Activated T-cell treated with anti-CD3 and anti-CD28 coated beads, Interleukin-2, amount 50 U/mL, for 24 hours (primary cell): ENCODE data around the gene BPIFB2.
A peak's percentile ranks its signal among the peaks of the same experiment; 100 is the strongest.
"Not testable (repeated sequence)": the region's sequence is repeated elsewhere in the genome, so short reads cannot be mapped to it uniquely, and the experiment has no call there.

Experiments used
- DNase-seq: peaks from one replicate; pipeline ENCODE4 v3.0.0-alpha.2; 2020
- H3K27ac Mint-ChIP-seq: 2 replicates; pipeline ENCODE4 v1.8.0; 2020; ENCODE audit warnings: mild to moderate bottlenecking, mixed read lengths
- H3K27me3 Mint-ChIP-seq: 2 replicates; pipeline ENCODE4 v1.8.0; 2020; ENCODE audit warnings: mixed read lengths
- H3K36me3 Mint-ChIP-seq: 2 replicates; pipeline ENCODE4 v1.8.0; 2020; ENCODE audit warnings: low read depth, mixed read lengths
- H3K4me1 Mint-ChIP-seq: 2 replicates; pipeline ENCODE4 v1.8.0; 2020; ENCODE audit warnings: low read depth, mixed read lengths
- H3K4me3 Mint-ChIP-seq: 2 replicates; pipeline ENCODE4 v1.8.0; 2020; ENCODE audit warnings: mild to moderate bottlenecking, moderate library complexity, mixed read lengths
- H3K9me3 Mint-ChIP-seq: 2 replicates; pipeline ENCODE4 v1.8.0; 2020; ENCODE audit warnings: mixed read lengths

Gene BPIFB2

GRCh38 chr20:33007376-33008335 is at the start of gene BPIFB2:
BPIFB2 (plus strand) TSS chr20:33007704; CDS start chr20:33008575, 871 bp downstream.
- no peaks in the 10 kb centered on the region for H3K27me3 Mint-ChIP-seq
- DNase-seq, result no peak
- H3K36me3 Mint-ChIP-seq, result no peaks in the 10 kb centered on the region
- H3K4me3 Mint-ChIP-seq, result no peak within 1 kb of the TSS
- H3K9me3 Mint-ChIP-seq, result peaks cover 3% of the 10 kb centered on the region
- no peak within 1 kb of the TSS for H3K27ac Mint-ChIP-seq
- H3K4me1 Mint-ChIP-seq, result peaks cover 8% of the 10 kb centered on the region

GRCh38 chr20:32958574-32958973 is 48.9 kb upstream of the BPIFB2 start:
- no peaks in the 10 kb centered on the region for H3K27me3 Mint-ChIP-seq
- peaks cover 19% of the 10 kb centered on the region for H3K4me1 Mint-ChIP-seq
- no peak overlapping the region for H3K4me3 Mint-ChIP-seq
- peaks cover 9% of the 10 kb centered on the region for H3K36me3 Mint-ChIP-seq
- H3K9me3 Mint-ChIP-seq, result peaks cover 28% of the 10 kb centered on the region
- no peak for DNase-seq
- H3K27ac Mint-ChIP-seq, result no peak overlapping the region

GRCh38 chr20:32959351-32960221 is 47.9 kb upstream of the BPIFB2 start:
- H3K4me1 Mint-ChIP-seq, result peaks cover 24% of the 10 kb centered on the region
- H3K27ac Mint-ChIP-seq, result no peak overlapping the region
- H3K9me3 Mint-ChIP-seq, result peaks cover 24% of the 10 kb centered on the region
- H3K27me3 Mint-ChIP-seq, result no peaks in the 10 kb centered on the region
- peaks cover 9% of the 10 kb centered on the region for H3K36me3 Mint-ChIP-seq
- DNase-seq, result no peak
- H3K4me3 Mint-ChIP-seq, result no peak overlapping the region

GRCh38 chr20:32960222-32960518 is 47.3 kb upstream of the BPIFB2 start:
- Mint-ChIP-seq H3K27me3 (no peaks in the 10 kb centered on the region), H3K9me3 (peaks cover 19% of the 10 kb centered on the region), H3K36me3 (peaks cover 9% of the 10 kb centered on the region), H3K4me1 (peaks cover 24% of the 10 kb centered on the region), H3K4me3 (no peak overlapping the region), H3K27ac (no peak overlapping the region)
- DNase-seq, result no peak

GRCh38 chr20:32960849-32961731 is 46.4 kb upstream of the BPIFB2 start:
- H3K27ac Mint-ChIP-seq, result no peak overlapping the region
- H3K36me3 Mint-ChIP-seq, result peaks cover 9% of the 10 kb centered on the region
- no peak for DNase-seq
- peaks cover 15% of the 10 kb centered on the region for H3K9me3 Mint-ChIP-seq
- H3K27me3 Mint-ChIP-seq, result no peaks in the 10 kb centered on the region
- H3K4me1 Mint-ChIP-seq, result peaks cover 24% of the 10 kb centered on the region
- no peak overlapping the region for H3K4me3 Mint-ChIP-seq

GRCh38 chr20:32962053-32962452 is 45.5 kb upstream of the BPIFB2 start:
- peaks cover 2% of the 10 kb centered on the region for H3K36me3 Mint-ChIP-seq
- peak; percentile 21 for DNase-seq
- H3K9me3 Mint-ChIP-seq, result peaks cover 11% of the 10 kb centered on the region
- no peak overlapping the region for H3K4me3 Mint-ChIP-seq
- peak overlapping the region; percentile 44 for H3K27ac Mint-ChIP-seq
- H3K27me3 Mint-ChIP-seq, result no peaks in the 10 kb centered on the region
- H3K4me1 Mint-ChIP-seq, result peaks cover 24% of the 10 kb centered on the region

- H3K36me3 Mint-ChIP-seq, H3K27me3 Mint-ChIP-seq, H3K27ac Mint-ChIP-seq, H3K9me3 Mint-ChIP-seq, DNase-seq, H3K4me3 Mint-ChIP-seq: not testable (repeated sequence)
- H3K4me1 Mint-ChIP-seq, result peaks cover 24% of the 10 kb centered on the region
These were observed 44.9 kb upstream of the BPIFB2 start for GRCh38 chr20:32962646-32963045.

- peak; percentile 21 for DNase-seq
- H3K36me3 Mint-ChIP-seq, result no peaks in the 10 kb centered on the region
- H3K27ac Mint-ChIP-seq, result no peak overlapping the region
These were observed 44.3 kb upstream of the BPIFB2 start for GRCh38 chr20:32963176-32963575.

GRCh38 chr20:32964575-32964974 is 42.9 kb upstream of the BPIFB2 start:
- H3K27ac Mint-ChIP-seq, result no peak overlapping the region
- peak; percentile 26 for DNase-seq
- H3K27me3 Mint-ChIP-seq, result no peaks in the 10 kb centered on the region
- H3K4me3 Mint-ChIP-seq, result no peak overlapping the region
- H3K9me3 Mint-ChIP-seq, result no peaks in the 10 kb centered on the region
- peaks cover 24% of the 10 kb centered on the region for H3K4me1 Mint-ChIP-seq
- H3K36me3 Mint-ChIP-seq, result no peaks in the 10 kb centered on the region

More at GRCh38 chr20:32963176-32963575, 44.3 kb upstream of the BPIFB2 start:
- Mint-ChIP-seq H3K27me3 (no peaks in the 10 kb centered on the region), H3K4me3 (no peak overlapping the region), H3K9me3 (peaks cover 3% of the 10 kb centered on the region), H3K4me1 (peaks cover 24% of the 10 kb centered on the region)

GRCh38 chr20:32965115-32965514 is 42.4 kb upstream of the BPIFB2 start:
- Mint-ChIP-seq H3K9me3 (no peaks in the 10 kb centered on the region), H3K27ac (peak overlapping the region; percentile 23), H3K4me1 (peaks cover 24% of the 10 kb centered on the region), H3K27me3 (no peaks in the 10 kb centered on the region), H3K4me3 (no peak overlapping the region), H3K36me3 (no peaks in the 10 kb centered on the region)
- peak; percentile 27 for DNase-seq

- Mint-ChIP-seq H3K36me3 (no peaks in the 10 kb centered on the region), H3K27ac (peak overlapping the region; percentile 23), H3K27me3 (no peaks in the 10 kb centered on the region), H3K9me3 (no peaks in the 10 kb centered on the region), H3K4me3 (no peak overlapping the region), H3K4me1 (peaks cover 24% of the 10 kb centered on the region)
- DNase-seq, result peak; percentile 53
These were observed 41.7 kb upstream of the BPIFB2 start for GRCh38 chr20:32965581-32966373.

- Mint-ChIP-seq H3K4me1 (peaks cover 21% of the 10 kb centered on the region), H3K27ac (no peak overlapping the region), H3K36me3 (no peaks in the 10 kb centered on the region), H3K4me3 (no peak overlapping the region), H3K9me3 (no peaks in the 10 kb centered on the region), H3K27me3 (no peaks in the 10 kb centered on the region)
- DNase-seq, result peak; percentile 36
These were observed 41.1 kb upstream of the BPIFB2 start for GRCh38 chr20:32966382-32966781.

GRCh38 chr20:32966881-32967781 is 40.4 kb upstream of the BPIFB2 start:
- H3K36me3 Mint-ChIP-seq, result no peaks in the 10 kb centered on the region
- no peak overlapping the region for H3K27ac Mint-ChIP-seq
- peaks cover 14% of the 10 kb centered on the region for H3K4me1 Mint-ChIP-seq
- peak overlapping the region; percentile 58 for H3K4me3 Mint-ChIP-seq
- H3K9me3 Mint-ChIP-seq, result no peaks in the 10 kb centered on the region
- peak; percentile 65 for DNase-seq
- H3K27me3 Mint-ChIP-seq, result no peaks in the 10 kb centered on the region
